ELR (cell line): Measurements from ENCODE around the gene RPS18.
A peak's percentile ranks its signal among the peaks of the same experiment; 100 is the strongest.
"Not testable (repeated sequence)": the region's sequence is repeated elsewhere in the genome, so short reads cannot be mapped to it uniquely, and the experiment has no call there.

Experiments used
- DNase-seq: peaks from one replicate; pipeline ENCODE4 v3.0.0-alpha.2; 2015; ENCODE audit warnings: low read depth

RPS18 gene

DNA sequence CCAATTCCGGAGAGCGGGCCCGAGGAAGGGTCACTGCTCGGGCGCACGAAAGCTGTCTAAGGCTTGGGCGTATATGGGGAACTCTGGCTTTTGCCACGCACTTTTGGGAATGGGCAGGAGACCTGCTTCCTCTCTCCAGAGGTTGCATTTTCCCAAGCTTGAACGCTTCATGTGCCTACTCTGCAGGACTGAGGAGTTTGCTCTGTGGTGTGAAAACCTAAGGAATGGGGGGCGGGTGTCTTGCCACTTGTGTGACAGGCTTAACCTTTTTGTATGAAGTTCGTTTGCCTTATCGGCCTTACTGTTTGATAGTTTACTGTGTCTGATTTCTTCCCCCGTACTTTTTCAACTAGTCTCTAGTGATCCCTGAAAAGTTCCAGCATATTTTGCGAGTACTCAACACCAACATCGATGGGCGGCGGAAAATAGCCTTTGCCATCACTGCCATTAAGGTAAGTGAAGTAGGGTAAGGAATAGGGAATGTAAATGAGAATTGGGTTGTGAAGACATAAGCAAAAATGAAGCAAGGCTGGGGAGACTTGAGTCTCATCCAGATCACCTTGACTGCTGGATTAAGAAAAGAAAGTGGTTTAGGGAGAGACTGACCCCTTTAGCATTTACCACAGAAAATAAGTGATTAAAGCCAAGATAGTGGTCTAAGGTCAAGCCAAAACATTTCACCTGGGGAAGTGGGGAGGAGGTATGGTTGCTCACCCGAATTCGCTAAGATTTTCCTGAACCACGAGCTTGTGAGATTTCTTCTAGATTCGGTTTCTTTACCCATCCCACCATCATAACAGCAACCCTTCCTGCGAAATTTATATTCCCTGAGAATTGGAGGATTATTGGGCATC is 627 bp downstream of the RPS18 start:
- DNase-seq = no peak

DNA sequence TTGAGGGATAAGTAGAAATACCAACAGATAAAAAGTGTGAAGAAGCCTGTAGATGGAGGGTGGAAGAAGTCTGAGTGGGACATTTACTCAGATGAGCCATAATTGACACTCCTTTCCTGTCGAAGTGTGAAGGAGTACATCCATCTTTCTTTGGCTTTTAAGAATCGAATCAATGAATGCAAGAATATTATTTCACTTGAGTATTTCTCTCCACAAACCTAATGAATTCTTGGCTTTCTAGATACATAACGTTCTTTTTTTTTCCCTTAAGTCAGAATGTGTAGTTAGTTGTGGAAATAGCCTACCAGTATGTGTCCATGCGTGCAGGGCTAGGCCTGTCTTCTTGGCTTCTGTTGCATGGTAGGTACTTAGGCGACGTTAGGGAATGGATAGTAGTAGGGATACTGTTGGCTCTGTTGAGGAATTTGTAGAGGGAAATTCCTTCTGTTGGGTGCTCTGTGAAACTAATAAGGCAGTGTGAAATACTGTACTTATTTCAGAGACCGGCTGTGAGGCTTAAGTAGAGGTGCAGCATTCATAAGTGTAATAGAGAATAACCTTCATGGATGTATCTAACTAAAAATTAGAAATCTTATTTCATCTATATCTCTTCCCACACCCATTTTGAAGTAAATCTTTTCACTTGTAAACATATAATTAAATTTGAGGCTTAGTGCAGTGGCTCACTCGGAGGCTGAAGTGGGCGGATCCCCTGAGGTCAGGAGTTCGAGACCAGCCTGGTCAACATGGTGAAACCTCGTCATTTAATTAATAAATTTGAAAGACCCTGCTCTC is 1.5 kb downstream of the RPS18 start:
- DNase-seq = peak; percentile 31

DNA sequence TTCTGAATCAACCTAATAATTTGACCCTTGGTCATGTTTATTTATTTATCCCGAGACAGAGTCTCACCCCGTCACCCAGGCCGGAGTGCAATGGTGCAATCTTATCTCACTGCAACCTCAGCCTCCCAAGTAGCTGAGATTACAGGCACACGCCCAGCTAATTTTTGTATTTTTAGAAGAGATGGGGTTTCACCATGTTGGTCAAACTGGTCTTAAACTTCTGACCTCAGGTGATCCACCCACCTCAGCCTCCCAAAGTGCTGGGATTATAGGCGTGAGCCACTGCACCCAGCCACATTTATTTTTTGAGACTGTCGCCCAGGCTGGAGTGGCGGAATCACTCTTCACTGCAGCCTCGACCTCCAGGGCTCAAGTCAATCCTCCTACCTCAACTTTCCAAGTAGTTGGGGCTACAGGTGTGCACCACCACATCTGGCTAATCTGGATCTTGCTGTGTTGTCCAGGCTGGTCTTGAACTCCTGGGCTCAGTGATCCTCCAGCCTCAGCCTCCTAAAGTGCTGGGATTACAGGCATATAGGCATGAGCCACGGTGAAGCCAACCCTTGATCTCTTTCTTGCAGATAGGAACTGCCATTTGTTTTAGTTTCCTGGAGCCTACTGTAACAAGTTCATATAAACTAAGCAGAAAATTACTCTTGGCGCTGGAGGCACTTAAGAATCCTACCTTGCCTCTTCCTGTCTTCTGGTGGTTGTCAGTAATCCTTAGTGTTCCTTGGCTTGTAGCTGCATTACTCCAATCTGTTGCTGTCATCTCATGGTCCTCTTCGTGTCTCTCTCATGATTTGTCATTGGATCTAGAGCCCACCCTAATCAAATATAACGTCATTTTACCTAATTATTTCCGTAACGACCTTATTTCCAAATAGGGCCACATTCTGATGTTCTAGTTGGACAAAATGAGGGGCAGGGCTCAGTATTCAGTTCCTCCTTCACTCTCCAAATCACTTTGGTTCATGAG is 2.3 kb downstream of the RPS18 start:
- no peak for DNase-seq

DNA sequence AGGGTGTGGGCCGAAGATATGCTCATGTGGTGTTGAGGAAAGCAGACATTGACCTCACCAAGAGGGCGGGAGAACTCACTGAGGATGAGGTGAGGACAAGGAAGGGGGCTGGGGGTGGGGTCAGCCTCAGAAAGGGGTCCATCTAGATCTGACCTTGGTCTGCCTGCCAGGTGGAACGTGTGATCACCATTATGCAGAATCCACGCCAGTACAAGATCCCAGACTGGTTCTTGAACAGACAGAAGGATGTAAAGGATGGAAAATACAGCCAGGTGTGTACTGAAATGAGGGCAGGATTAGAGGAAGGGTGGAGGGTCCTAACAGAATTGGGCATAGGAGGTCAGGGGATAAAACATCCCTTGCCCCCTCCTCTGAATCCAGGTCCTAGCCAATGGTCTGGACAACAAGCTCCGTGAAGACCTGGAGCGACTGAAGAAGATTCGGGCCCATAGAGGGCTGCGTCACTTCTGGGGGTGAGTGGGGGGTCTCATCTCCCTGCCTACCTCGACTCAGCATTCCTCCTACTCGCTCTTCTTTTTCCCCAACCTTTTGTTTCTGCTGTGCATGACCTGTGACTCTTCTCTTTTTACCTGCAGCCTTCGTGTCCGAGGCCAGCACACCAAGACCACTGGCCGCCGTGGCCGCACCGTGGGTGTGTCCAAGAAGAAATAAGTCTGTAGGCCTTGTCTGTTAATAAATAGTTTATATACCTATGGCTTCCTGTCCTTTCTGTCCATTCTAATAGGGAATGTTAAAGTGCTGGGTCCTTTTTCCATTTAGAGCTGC is 4.1 kb downstream of the RPS18 start:
- not testable (repeated sequence) for DNase-seq

DNA sequence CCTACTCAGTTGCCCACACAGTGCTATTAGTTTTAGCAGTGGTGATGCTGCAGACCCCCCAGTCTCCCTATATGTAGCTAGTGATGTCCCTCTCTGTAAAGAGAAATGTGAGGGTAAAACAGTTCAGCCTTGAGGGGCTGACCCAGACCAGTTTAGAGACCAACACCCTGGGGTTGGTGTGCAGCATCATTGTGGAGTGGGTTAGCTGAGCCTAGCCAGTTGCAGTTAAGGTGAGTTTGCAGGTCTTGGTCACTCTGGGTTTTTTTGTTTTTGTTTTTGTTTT is 4.6 kb downstream of the RPS18 start:
- no peak for DNase-seq

DNA sequence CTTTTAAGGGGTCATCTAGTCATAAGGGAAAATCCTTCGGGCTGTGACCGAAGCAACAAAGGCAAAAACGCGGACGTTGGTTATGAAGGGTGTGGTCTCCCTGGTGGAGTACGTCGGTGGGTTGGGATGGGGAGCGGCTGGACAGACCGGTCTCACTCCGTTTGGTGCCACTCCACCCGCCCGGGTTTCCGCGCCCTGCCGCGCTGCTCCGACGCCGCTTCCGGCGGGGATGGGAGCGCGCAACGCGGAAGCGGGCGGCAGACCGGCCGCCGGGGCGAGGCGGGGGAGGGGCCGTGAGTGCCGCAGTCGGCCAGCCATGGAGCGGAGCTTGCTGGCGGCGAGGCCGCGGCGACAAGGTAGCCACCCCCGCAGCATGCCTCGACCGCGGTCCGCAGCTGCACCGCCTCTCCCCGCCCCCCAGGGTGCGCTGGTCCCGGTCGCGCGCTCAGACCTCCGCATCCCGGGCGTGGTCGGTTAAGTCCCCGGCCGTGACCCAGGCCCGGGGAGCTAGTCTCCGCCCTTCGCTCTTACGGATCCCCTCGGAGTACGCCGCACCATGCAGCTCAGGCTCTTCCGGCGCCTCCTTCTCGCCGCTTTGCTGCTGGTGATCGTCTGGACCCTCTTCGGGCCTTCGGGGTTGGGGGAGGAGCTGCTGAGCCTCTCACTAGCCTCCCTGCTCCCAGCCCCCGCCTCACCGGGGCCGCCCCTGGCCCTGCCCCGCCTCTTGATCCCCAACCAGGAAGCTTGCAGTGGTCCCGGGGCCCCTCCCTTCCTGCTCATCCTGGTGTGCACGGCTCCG is 5.2 kb downstream of the RPS18 start, which contains the start of gene B3GALT4:
Gene B3GALT4 (plus strand): TSS at position 260 of the 799 bp plus-strand sequence. CDS start 297 bp downstream, at position 557.
- DNase-seq = peak; percentile 89

DNA sequence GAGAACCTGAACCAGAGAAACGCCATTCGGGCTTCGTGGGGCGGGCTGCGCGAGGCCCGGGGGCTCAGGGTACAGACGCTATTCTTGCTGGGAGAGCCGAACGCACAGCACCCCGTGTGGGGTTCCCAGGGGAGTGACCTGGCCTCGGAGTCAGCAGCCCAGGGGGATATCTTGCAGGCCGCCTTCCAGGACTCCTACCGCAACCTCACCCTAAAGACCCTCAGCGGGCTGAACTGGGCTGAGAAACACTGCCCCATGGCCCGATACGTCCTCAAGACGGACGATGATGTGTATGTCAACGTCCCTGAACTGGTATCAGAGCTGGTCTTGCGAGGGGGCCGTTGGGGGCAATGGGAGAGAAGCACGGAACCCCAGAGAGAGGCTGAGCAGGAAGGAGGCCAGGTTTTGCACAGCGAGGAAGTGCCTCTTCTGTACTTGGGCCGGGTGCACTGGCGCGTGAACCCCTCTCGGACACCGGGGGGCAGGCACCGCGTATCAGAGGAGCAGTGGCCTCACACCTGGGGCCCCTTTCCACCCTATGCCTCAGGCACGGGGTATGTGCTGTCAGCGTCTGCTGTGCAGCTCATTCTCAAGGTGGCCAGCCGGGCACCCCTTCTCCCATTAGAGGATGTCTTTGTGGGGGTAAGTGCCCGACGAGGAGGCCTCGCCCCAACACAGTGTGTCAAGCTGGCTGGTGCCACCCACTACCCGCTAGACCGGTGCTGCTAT is 6.0 kb downstream of the RPS18 start:
- DNase-seq = peak; percentile 55

DNA sequence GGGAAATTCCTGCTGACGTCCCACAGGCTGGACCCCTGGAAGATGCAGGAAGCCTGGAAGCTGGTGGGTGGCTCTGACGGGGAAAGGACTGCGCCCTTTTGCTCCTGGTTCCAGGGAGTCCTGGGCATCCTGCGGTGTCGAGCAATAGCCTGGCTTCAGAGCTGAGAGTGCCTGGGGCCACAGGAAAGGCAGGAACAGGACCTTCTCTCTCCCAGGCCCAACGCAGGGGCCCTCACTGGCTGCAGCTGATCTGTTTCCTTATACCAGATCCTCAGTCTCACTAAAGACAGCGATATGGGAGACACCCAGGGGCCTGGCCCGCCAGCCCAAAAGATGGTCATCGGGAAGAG is 6.5 kb downstream of the RPS18 start:
- no peak for DNase-seq

DNA sequence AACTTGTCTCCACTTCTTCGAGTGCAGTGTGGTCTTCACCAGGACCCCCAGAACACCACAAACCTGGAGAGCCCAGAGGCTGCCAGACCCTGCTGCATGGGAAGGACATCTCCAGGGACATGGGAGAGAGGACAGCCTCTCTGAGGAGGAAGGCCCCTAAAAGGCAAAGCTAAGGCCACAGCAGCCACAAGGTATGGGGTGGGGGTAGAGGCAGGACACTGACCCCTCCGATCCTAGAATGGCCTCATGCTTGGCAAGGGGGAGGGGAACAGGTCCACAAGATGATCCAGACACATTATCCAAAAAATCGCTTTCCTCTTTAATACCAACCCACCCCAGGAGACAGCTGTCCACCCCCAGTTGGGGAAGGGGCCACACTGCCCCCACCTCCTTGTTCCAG is 6.9 kb downstream of the RPS18 start:
- no peak for DNase-seq

DNA sequence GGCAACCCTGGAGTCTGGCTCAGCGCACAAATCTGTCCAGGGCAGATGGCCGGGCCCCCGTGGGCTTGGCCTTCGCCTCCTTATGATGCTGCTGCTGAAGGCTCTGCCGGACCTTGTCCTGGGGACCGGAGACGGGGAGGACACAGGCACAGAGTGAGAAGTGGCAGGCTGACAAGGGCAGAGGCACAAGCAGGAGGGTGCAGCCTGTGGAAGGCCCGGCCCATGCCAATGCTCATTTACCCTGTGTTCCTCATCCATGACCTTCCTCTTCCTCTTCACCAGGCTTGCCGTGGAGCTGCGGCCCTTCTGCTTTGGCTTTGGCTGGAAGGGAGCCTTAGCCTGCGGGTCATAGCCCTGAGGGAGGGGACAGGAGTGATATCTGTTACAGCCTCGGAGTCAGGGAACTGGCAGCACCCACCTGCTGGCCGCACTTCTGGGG is 7.4 kb downstream of the RPS18 start:
- DNase-seq = no peak

DNA sequence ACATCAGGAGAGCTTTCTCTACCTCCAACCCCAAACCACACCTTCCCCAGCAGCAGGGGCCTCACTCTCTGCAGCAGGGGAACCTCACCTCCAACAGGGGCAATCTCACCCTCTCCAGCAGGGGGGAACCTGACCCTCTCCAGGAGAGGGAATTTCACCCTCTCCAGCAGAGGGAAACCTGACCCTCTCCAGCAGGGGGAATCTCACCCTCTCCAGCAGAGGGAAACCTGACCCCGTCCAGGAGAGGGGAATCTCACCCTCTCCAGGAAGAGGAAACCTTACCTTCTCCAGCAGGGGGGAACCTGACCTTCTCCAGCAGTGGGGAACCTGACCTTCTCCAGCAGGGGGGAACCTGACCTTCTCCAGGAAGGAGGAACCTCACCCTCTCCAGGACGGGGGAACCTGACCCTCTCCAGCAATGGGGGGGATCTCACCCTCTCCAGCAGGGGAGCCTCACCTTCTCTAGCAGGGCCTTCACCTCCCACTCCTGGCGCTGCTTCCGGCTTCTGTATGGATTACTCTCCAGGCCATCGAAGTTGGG is 8.2 kb downstream of the RPS18 start:
- peak; percentile 85 for DNase-seq

DNA sequence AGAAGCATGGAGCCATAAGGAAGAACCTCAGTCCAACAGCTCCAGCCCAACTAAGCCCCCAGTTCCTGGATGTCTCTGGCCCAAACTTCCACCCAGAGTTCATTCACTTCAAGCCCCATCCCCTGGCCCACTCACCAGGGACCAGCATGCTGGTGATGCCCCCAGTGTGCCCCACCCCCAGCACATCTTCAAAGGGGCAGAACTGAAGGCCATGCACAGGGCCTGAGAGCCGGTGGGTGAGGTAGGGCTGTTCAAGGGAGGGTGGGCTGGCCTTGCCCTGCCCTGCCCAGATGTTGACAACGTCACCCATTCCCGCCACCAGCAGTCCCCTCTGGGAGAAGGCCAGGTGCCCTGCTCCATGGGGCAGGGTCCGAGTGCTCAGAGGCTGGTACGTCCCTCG is 8.7 kb downstream of the RPS18 start:
- no peak for DNase-seq

DNA sequence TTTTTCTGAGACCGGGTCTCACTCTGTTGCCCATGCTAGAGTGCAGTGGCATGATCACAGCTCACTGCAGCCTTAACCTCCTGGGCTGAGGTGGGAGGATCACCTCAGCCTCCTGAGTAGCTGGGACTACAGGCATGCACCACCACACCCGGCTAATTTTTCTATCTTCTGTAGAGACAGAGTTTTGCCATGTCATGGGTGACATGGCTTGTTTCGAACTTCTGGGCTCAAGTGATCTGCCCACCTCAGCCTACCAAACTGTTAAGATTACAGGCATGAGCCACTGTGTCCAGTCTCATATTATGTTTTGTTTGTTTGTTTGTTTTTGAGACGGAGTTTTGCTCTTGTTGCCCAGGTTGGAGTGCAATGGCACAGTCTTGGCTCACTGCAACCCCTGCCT is 13.3 kb downstream of the RPS18 start:
- DNase-seq = not testable (repeated sequence)

DNA sequence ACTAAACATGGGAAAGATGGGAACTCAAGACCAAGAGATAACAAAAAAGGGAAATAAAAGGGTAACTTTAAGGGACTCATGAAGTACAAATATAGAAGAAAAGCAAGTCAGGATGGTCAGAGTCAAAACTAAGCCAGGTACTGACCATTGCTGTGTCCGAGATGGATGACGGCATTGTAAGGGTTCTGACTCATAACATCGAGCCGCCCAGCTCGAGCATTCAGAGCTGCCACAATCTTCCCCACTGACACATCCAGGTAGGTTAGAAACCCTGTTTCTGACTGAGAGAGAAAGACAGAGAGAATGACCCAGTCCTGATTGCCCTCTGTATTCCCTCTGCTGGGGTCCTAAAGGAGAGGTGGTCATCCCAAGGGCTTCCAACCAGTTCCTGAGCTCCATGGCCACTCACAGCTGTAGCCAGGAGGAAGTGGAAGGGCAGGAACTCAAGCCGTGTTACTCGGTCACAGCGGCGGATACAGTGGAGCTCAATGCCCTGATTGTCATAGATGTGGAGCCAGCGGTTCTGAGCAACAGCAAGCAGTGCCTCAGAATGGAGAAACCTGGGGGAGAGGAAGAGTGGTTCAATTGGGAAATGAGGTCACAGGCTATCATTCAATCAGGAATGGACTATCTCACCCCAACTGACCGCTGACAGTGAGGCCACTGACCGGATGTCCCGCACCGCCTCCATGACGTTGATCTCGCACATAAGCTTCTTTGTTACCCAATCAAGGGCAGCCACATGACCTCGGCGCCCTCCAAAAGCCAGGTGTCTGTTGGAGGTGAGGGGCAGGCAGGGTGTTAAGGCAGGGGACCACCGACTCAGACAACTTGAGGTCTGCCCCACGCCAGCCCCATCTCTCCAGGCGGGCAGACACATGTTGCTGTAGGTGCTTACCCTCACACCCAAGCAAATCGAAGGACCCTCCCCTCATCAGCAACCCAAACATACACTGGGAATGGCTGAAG is 15.4 kb downstream of the RPS18 start:
- no peak for DNase-seq

DNA sequence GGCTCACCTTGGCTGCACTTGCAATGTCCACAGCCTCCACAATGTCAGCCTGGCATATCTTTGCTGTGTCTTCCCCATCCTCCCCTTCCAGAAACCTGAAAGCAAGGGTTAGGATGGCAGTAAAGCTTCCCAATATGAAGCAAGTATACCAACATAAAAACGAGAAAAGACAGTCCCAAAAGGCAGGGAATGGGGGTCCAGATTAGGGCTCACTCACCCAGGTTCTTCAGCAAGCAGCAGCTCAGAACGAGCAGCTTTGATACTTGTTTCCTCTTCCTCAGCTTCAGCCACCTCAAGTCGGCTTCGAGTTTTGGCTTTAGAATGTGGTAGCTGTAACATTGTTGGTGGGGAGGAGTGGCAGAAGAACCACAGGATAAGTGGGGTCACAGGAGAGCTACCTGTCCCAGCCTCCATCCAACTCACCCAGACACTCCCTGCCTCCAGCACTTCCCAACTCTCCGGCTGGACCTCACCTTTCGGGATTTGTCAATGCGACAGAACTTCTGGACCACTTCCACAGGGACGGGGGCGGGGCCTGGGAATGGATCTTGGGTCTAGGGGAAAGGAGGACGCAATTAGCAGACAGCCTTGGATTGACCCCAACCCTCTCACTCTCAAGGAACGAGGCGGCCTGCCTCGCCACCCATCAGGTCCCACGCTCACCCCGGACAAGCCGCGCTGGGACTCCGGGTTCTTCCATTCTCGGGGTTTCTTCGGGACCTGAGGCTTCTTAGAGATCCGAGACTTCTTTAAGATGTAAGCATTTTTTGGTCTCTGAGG is 16.5 kb downstream of the RPS18 start:
- no peak for DNase-seq

DNA sequence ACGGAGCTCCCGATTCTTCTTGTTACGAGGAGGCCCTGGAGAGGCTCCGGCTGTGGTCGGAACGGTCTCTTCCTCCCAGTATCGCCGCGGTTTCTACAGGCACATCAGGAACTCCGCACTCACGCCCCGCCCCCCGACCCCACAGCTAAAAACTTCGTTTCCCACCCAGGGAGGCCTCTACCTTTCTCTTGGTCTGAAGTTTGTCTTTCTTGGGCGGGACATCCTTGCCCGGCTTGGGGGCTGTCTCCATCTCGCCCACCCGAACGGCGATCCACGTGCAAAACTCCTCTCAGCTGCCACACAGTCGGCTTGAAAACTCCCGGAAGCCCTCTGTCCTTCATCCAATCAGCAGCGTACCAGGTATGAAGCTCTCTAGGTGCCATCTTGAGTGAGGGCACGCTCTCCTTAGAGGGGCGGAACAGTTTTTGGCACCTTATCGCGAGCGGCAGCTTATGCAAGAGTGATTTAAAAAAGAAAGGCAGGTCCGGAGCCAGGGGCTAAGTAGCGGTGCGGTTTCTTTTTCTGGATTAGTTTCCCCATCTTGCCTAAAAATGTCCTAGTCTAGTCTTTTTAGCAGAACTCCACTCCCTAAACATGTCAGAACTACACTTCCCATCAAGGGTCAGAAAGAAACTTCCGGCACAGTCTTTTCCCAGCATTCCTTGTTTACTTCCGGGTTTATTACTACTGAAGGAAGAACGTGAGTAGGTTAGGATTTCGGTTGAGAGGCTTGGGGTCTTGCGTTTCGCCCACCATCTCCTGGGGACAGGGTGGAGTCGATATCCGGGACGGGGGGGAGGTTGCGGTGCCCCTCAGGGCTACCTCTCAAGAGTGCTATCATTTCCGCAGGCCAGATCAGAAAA is 17.3 kb downstream of the RPS18 start, which contains the start of the genes PFDN6 and WDR46:
Gene PFDN6 (plus strand): TSS at position 681 of the 863 bp plus-strand sequence. CDS start 256 bp downstream, outside the sequence.
Gene WDR46 (minus strand): TSS at position 319 of the 863 bp plus-strand sequence. CDS start 69 bp downstream, at position 250.
- peak; percentile 95 for DNase-seq
